A549 treated with GW870086 at 1 μM for 4 hours (cell line): ENCODE results near the gene IL15RA. TPM values are rescaled to one million over a fixed set of nuclear protein-coding genes. Genes with fewer than 3 reads are reported as not detected.

Experiments used
- total RNA-seq: library from RNA; stranded (reverse); fragments of 200-300 nt; extraction: Qiagen RNA extraction; gene quantifications from 5 replicates; pipeline ENCODE4 v1.2.3, GENCODE V29; 2022; ENCODE audit warnings: low read depth

Gene IL15RA
- 2.3 to 3.0 TPM (median 2.6 TPM) in 5 replicates for total RNA-seq

GRCh38 chr10:5977471-5978229, at the start of gene IL15RA:
Gene IL15RA, minus strand, starts transcription at chr10:5977543. Its CDS starts 51 bp downstream, at chr10:5977492.

Other genes with a start within 250 kb of the IL15RA start
- gene GDI2, start 164.1 kb downstream of the IL15RA start, total RNA-seq: 198 to 267 TPM (median 211 TPM) in 5 replicates
- gene ANKRD16, start 87.7 kb downstream of the IL15RA start, total RNA-seq: 8.0 to 12.3 TPM (median 11.1 TPM) in 5 replicates
- 35.9 to 44.7 TPM (median 37.8 TPM) in 5 replicates for gene FBH1, start 87.3 kb downstream of the IL15RA start, total RNA-seq
- not detected in 5 replicates for gene IL2RA, start 84.8 kb upstream of the IL15RA start, total RNA-seq
- gene RBM17, start 111.5 kb upstream of the IL15RA start, total RNA-seq: 102 to 116 TPM (median 114 TPM) in 5 replicates
- 131 to 158 TPM (median 153 TPM) in 5 replicates for gene PFKFB3, start 225.4 kb upstream of the IL15RA start, total RNA-seq